ENCODE results near the gene ACTN1.

ACTN1 gene

GRCh38 chr14:68937471-68938270, 41.4 kb downstream of the ACTN1 start:
- no peak for DNase-seq (ENCODE audit: low read depth in 2 of 2)

- DNase-seq (ENCODE audit: low read depth in 2 of 2): no peak
Measured at GRCh38 chr14:68936980-68937379, 42.1 kb downstream of the ACTN1 start.

GRCh38 chr14:68936476-68936875, 42.6 kb downstream of the ACTN1 start:
- no peak for DNase-seq (ENCODE audit: low read depth in 2 of 2)

- DNase-seq (ENCODE audit: low read depth in 2 of 2): no peak
Measured at GRCh38 chr14:68935761-68936214, 43.3 kb downstream of the ACTN1 start.

GRCh38 chr14:68934066-68934465, 45.0 kb downstream of the ACTN1 start:
- no peak for DNase-seq (ENCODE audit: low read depth in 2 of 2)

- DNase-seq (ENCODE audit: low read depth in 2 of 2): no peak
Measured at GRCh38 chr14:68932686-68933085, 46.4 kb downstream of the ACTN1 start.

GRCh38 chr14:68932231-68932630, 46.9 kb downstream of the ACTN1 start:
- DNase-seq (ENCODE audit: low read depth in 2 of 2): no peak

GRCh38 chr14:68931474-68932051, 47.5 kb downstream of the ACTN1 start:
- no peak for DNase-seq (ENCODE audit: low read depth in 2 of 2)

- no peak for DNase-seq (ENCODE audit: low read depth in 2 of 2)
Measured at GRCh38 chr14:68931063-68931462, 48.0 kb downstream of the ACTN1 start.

GRCh38 chr14:68929623-68930307, 49.3 kb downstream of the ACTN1 start:
- no peak for DNase-seq (ENCODE audit: low read depth in 2 of 2)

- no peak for DNase-seq (ENCODE audit: low read depth in 2 of 2)
Measured at GRCh38 chr14:68928770-68929550, 50.1 kb downstream of the ACTN1 start.

- no peak for DNase-seq (ENCODE audit: low read depth in 2 of 2)
Measured at GRCh38 chr14:68927956-68928675, 51.0 kb downstream of the ACTN1 start.

GRCh38 chr14:68927089-68927488, 52.0 kb downstream of the ACTN1 start:
- DNase-seq (ENCODE audit: low read depth in 2 of 2): no peak

- DNase-seq (ENCODE audit: low read depth in 2 of 2): no peak
Measured at GRCh38 chr14:68926236-68926635, 52.9 kb downstream of the ACTN1 start.

- DNase-seq (ENCODE audit: low read depth in 2 of 2): no peak
Measured at GRCh38 chr14:68925373-68925772, 53.7 kb downstream of the ACTN1 start.

- DNase-seq (ENCODE audit: low read depth in 2 of 2): no peak
Measured at GRCh38 chr14:68924186-68925158, 54.6 kb downstream of the ACTN1 start.

- no peak for DNase-seq (ENCODE audit: low read depth in 2 of 2)
Measured at GRCh38 chr14:68922886-68923285, 56.2 kb downstream of the ACTN1 start.

- no peak for DNase-seq (ENCODE audit: low read depth in 2 of 2)
Measured at GRCh38 chr14:68922201-68922621, 56.9 kb downstream of the ACTN1 start.

GRCh38 chr14:68921666-68922065, 57.4 kb downstream of the ACTN1 start:
- no peak for DNase-seq (ENCODE audit: low read depth in 2 of 2)

- no peak for DNase-seq (ENCODE audit: low read depth in 2 of 2)
Measured at GRCh38 chr14:68921049-68921448, 58.1 kb downstream of the ACTN1 start.
